Measurements from ENCODE around the gene DENND1A.

The DENND1A gene

GRCh38 chr9:123344192-123344949 is 585.6 kb downstream of the DENND1A start:
- Histone ChIP-seq H3K4me1 (ENCODE audit: control insufficient read depth, insufficient read depth, low read length) (peaks cover 3% of the 10 kb centered on the region; the same call in 1 of the 2 replicates), H3K27me3 (ENCODE audit: control insufficient read depth, insufficient read depth, low read length) (no peaks in the 10 kb centered on the region), H3K4me3 (ENCODE audit: low read length) (no peak overlapping the region), H3K36me3 (ENCODE audit: control insufficient read depth, insufficient read depth, low read length) (no peaks in the 10 kb centered on the region), H3K27ac (ENCODE audit: low read length) (no peak overlapping the region), H3K9me3 (ENCODE audit: control insufficient read depth, insufficient read depth, low read length) (no peaks in the 10 kb centered on the region)
- DNase-seq (ENCODE audit: low read depth, low spot score), result no peak
- no CpG with 5 or more reads among the region's 9 CpGs for WGBS (ENCODE audit: insufficient coverage, insufficient read length)

- Histone ChIP-seq H3K27ac (ENCODE audit: low read length) (no peak overlapping the region), H3K27me3 (ENCODE audit: control insufficient read depth, insufficient read depth, low read length) (no peaks in the 10 kb centered on the region), H3K4me3 (ENCODE audit: low read length) (no peak overlapping the region), H3K36me3 (ENCODE audit: control insufficient read depth, insufficient read depth, low read length) (no peaks in the 10 kb centered on the region), H3K9me3 (ENCODE audit: control insufficient read depth, insufficient read depth, low read length) (no peaks in the 10 kb centered on the region), H3K4me1 (ENCODE audit: control insufficient read depth, insufficient read depth, low read length) (peaks cover 3% of the 10 kb centered on the region; the same call in 1 of the 2 replicates)
- no peak for DNase-seq (ENCODE audit: low read depth, low spot score)
- WGBS (ENCODE audit: insufficient coverage, insufficient read length), result no CpG with 5 or more reads among the region's 13 CpGs
These were observed 586.3 kb downstream of the DENND1A start for GRCh38 chr9:123343443-123344191.

- no peak for DNase-seq (ENCODE audit: low read depth, low spot score)
- H3K27me3 ChIP-seq (ENCODE audit: control insufficient read depth, insufficient read depth, low read length), result no peaks in the 10 kb centered on the region
- H3K4me1 ChIP-seq (ENCODE audit: control insufficient read depth, insufficient read depth, low read length), result peaks cover 3% of the 10 kb centered on the region; the same call in 1 of the 2 replicates
- no CpG with 5 or more reads among the region's 5 CpGs for WGBS (ENCODE audit: insufficient coverage, insufficient read length)
- H3K27ac ChIP-seq (ENCODE audit: low read length), result no peak overlapping the region
- H3K9me3 ChIP-seq (ENCODE audit: control insufficient read depth, insufficient read depth, low read length), result no peaks in the 10 kb centered on the region
- H3K4me3 ChIP-seq (ENCODE audit: low read length), result no peak overlapping the region
- no peaks in the 10 kb centered on the region for H3K36me3 ChIP-seq (ENCODE audit: control insufficient read depth, insufficient read depth, low read length)
These were observed 587.7 kb downstream of the DENND1A start for GRCh38 chr9:123342247-123342646.

GRCh38 chr9:123341816-123342215 is 588.1 kb downstream of the DENND1A start:
- no peak overlapping the region for H3K27ac ChIP-seq (ENCODE audit: low read length)
- DNase-seq (ENCODE audit: low read depth, low spot score), result no peak
- no peak overlapping the region for H3K4me3 ChIP-seq (ENCODE audit: low read length)
- peaks cover 3% of the 10 kb centered on the region; the same call in 1 of the 2 replicates for H3K4me1 ChIP-seq (ENCODE audit: control insufficient read depth, insufficient read depth, low read length)
- no peaks in the 10 kb centered on the region for H3K27me3 ChIP-seq (ENCODE audit: control insufficient read depth, insufficient read depth, low read length)
- H3K36me3 ChIP-seq (ENCODE audit: control insufficient read depth, insufficient read depth, low read length), result no peaks in the 10 kb centered on the region
- WGBS (ENCODE audit: insufficient coverage, insufficient read length), result no CpG with 5 or more reads among the region's 6 CpGs
- H3K9me3 ChIP-seq (ENCODE audit: control insufficient read depth, insufficient read depth, low read length), result no peaks in the 10 kb centered on the region

GRCh38 chr9:123339666-123340510 is 590.0 kb downstream of the DENND1A start:
- Histone ChIP-seq H3K27me3 (ENCODE audit: control insufficient read depth, insufficient read depth, low read length) (no peaks in the 10 kb centered on the region), H3K4me3 (ENCODE audit: low read length) (no peak overlapping the region), H3K4me1 (ENCODE audit: control insufficient read depth, insufficient read depth, low read length) (peaks cover 3% of the 10 kb centered on the region; the same call in 1 of the 2 replicates), H3K27ac (ENCODE audit: low read length) (no peak overlapping the region), H3K9me3 (ENCODE audit: control insufficient read depth, insufficient read depth, low read length) (no peaks in the 10 kb centered on the region), H3K36me3 (ENCODE audit: control insufficient read depth, insufficient read depth, low read length) (no peaks in the 10 kb centered on the region)
- no CpG with 5 or more reads among the region's 32 CpGs for WGBS (ENCODE audit: insufficient coverage, insufficient read length)
- DNase-seq (ENCODE audit: low read depth, low spot score), result no peak

- Histone ChIP-seq H3K9me3 (ENCODE audit: control insufficient read depth, insufficient read depth, low read length) (no peaks in the 10 kb centered on the region), H3K36me3 (ENCODE audit: control insufficient read depth, insufficient read depth, low read length) (no peaks in the 10 kb centered on the region), H3K4me1 (ENCODE audit: control insufficient read depth, insufficient read depth, low read length) (peaks cover 3% of the 10 kb centered on the region; the same call in 1 of the 2 replicates), H3K4me3 (ENCODE audit: low read length) (no peak overlapping the region), H3K27ac (ENCODE audit: low read length) (no peak overlapping the region), H3K27me3 (ENCODE audit: control insufficient read depth, insufficient read depth, low read length) (no peaks in the 10 kb centered on the region)
- WGBS (ENCODE audit: insufficient coverage, insufficient read length), result no CpG with 5 or more reads among the region's 35 CpGs
- no peak for DNase-seq (ENCODE audit: low read depth, low spot score)
These were observed 590.9 kb downstream of the DENND1A start for GRCh38 chr9:123338710-123339665.

GRCh38 chr9:123337971-123338370 is 592.0 kb downstream of the DENND1A start:
- Histone ChIP-seq H3K9me3 (ENCODE audit: control insufficient read depth, insufficient read depth, low read length) (no peaks in the 10 kb centered on the region), H3K27me3 (ENCODE audit: control insufficient read depth, insufficient read depth, low read length) (no peaks in the 10 kb centered on the region), H3K27ac (ENCODE audit: low read length) (no peak overlapping the region), H3K4me1 (ENCODE audit: control insufficient read depth, insufficient read depth, low read length) (peaks cover 3% of the 10 kb centered on the region; the same call in 1 of the 2 replicates), H3K36me3 (ENCODE audit: control insufficient read depth, insufficient read depth, low read length) (no peaks in the 10 kb centered on the region), H3K4me3 (ENCODE audit: low read length) (no peak overlapping the region)
- WGBS (ENCODE audit: insufficient coverage, insufficient read length), result no CpG with 5 or more reads among the region's 4 CpGs
- no peak for DNase-seq (ENCODE audit: low read depth, low spot score)

- no peak overlapping the region for H3K27ac ChIP-seq (ENCODE audit: low read length)
These were observed 593.0 kb downstream of the DENND1A start for GRCh38 chr9:123336959-123337358.

GRCh38 chr9:123336449-123336848 is 593.5 kb downstream of the DENND1A start:
- H3K4me3 ChIP-seq (ENCODE audit: low read length), result no peak overlapping the region
- DNase-seq (ENCODE audit: low read depth, low spot score), result no peak

More at GRCh38 chr9:123336959-123337358, 593.0 kb downstream of the DENND1A start:
- Histone ChIP-seq H3K36me3 (ENCODE audit: control insufficient read depth, insufficient read depth, low read length) (no peaks in the 10 kb centered on the region), H3K4me1 (ENCODE audit: control insufficient read depth, insufficient read depth, low read length) (peaks cover 3% of the 10 kb centered on the region; the same call in 1 of the 2 replicates), H3K4me3 (ENCODE audit: low read length) (no peak overlapping the region), H3K27me3 (ENCODE audit: control insufficient read depth, insufficient read depth, low read length) (no peaks in the 10 kb centered on the region), H3K9me3 (ENCODE audit: control insufficient read depth, insufficient read depth, low read length) (no peaks in the 10 kb centered on the region)
- DNase-seq (ENCODE audit: low read depth, low spot score), result no peak

More at GRCh38 chr9:123336449-123336848, 593.5 kb downstream of the DENND1A start:
- no peaks in the 10 kb centered on the region for H3K36me3 ChIP-seq (ENCODE audit: control insufficient read depth, insufficient read depth, low read length)
- H3K27me3 ChIP-seq (ENCODE audit: control insufficient read depth, insufficient read depth, low read length), result no peaks in the 10 kb centered on the region
- H3K27ac ChIP-seq (ENCODE audit: low read length), result no peak overlapping the region
- WGBS (ENCODE audit: insufficient coverage, insufficient read length), result no CpG with 5 or more reads among the region's 3 CpGs
- H3K4me1 ChIP-seq (ENCODE audit: control insufficient read depth, insufficient read depth, low read length), result peaks cover 3% of the 10 kb centered on the region; the same call in 1 of the 2 replicates
- H3K9me3 ChIP-seq (ENCODE audit: control insufficient read depth, insufficient read depth, low read length), result no peaks in the 10 kb centered on the region

All from iPS DF 6.9 (cell line).